ENCODE results near the gene RAD54L. TPM values are rescaled to one million over a fixed set of nuclear protein-coding genes. Genes with fewer than 3 reads are reported as not detected.

RAD54L gene
- total RNA-seq: 1 to 10 TPM; 1.1 to 2.8 (median 1.8) TPM
- 0.98 TPM for total RNA-seq (2013)
- 0.15 to 32.4 (median 0.59) reads per million in 29 experiments for total RNA-seq

GRCh38 chr1:46247436-46248121 lies at the start of gene RAD54L:
TSS of gene RAD54L (plus strand) at chr1:46247763. CDS start at chr1:46248406, 643 bp downstream.
- ATAC-seq (replicated peaks in 1 of 4): peak; percentile 95 to 97 (median 96)
- H3K9me3 Mint-ChIP-seq: no peaks in the 10 kb centered on the region

GRCh38 chr1:46197964-46198811 lies 49.4 kb upstream of the RAD54L start, which contains the start of gene POMGNT1:
TSS of gene POMGNT1 (minus strand) at chr1:46198434. CDS start at chr1:46197821, 613 bp downstream.
- peaks cover 22% of the 10 kb centered on the region for H3K36me3 Mint-ChIP-seq
- Histone ChIP-seq H3K4me3 (ENCODE audit: control insufficient read depth in 1 of 2, extremely low read depth in 1 of 2, low read length in 1 of 2) (peak within 1 kb of the TSS; percentile 80 to 89), H3K27me3 (replicated peaks in 1 of 2; ENCODE audit: control insufficient read depth in 2 of 2, extremely low read depth in 1 of 2, insufficient read depth in 2 of 2, low read length in 1 of 2) (peaks cover 0 to 4% of the 10 kb centered on the region in 2 experiments), H3K36me3 (ENCODE audit: control insufficient read depth in 2 of 2, extremely low read depth in 1 of 2, insufficient read depth in 1 of 2, low read length in 1 of 2) (peaks cover 15 to 27% of the 10 kb centered on the region in 2 donors), H3K9me3 (no peaks in the 10 kb centered on the region), H3K27ac (ENCODE audit: low read length) (peak within 1 kb of the TSS; percentile 59), H3K4me1 (ENCODE audit: control insufficient read depth in 1 of 2, extremely low read depth in 1 of 2, insufficient read depth in 2 of 2, low read length in 2 of 2) (peaks cover 15 to 36% of the 10 kb centered on the region in 2 experiments)
- CTCF ChIA-PET: interaction anchor here (0.5 to 0.6 kb wide), 2 partner anchors 25 to 39 kb away, joined by 3 to 4 read pairs; no protein-coding TSS in a partner anchor
- peaks cover 25 to 30% (median 26%) of the 10 kb centered on the region in 3 donors for H3K4me1 Mint-ChIP-seq
- peak within 1 kb of the TSS; percentile 70 to 86 for H3K27ac Mint-ChIP-seq
- H3K27me3 Mint-ChIP-seq: peaks cover 0 to 3% of the 10 kb centered on the region in 2 donors
- H3K4me3 Mint-ChIP-seq: peak within 1 kb of the TSS; percentile 75 to 84 (median 82)
- no peaks in the 10 kb centered on the region for H3K9me3 Mint-ChIP-seq
- DNase-seq (peak; percentile 34 to 87 (median 71)), ATAC-seq (replicated peaks in 1 of 4) (peak; percentile 95 to 97 (median 96))
- POLR2A ChIA-PET: interaction anchor here in 1 of 2 donors (0.5 to 0.6 kb wide), 2 partner anchors 49 to 77 kb away, joined by 6 to 13 read pairs; partner anchors contain the start of gene RAD54L
- under 1% methylated on average over 65 of the region's 67 CpGs for WGBS (ENCODE audit: insufficient coverage)

More at GRCh38 chr1:46247436-46248121, at the start of gene RAD54L:
- peak within 1 kb of the TSS; percentile 85 to 90 (median 88) for H3K4me3 Mint-ChIP-seq
- H3K27ac ChIP-seq (ENCODE audit: low read length): peak within 1 kb of the TSS; percentile 16
- WGBS (ENCODE audit: insufficient coverage): under 1% methylated on average over 21 of the region's 49 CpGs
- no peaks in the 10 kb centered on the region for H3K27me3 ChIP-seq (replicated peaks in 1 of 2; ENCODE audit: control insufficient read depth in 2 of 2, extremely low read depth in 1 of 2, insufficient read depth in 2 of 2, low read length in 1 of 2)
- CTCF ChIA-PET: interaction anchor here (0.5 to 2.0 kb wide), 15 partner anchors 24 to 1618 kb away, joined by 3 to 14 read pairs (median 3); partner anchors contain the start of genes LRRC41 (in 1 of the 2), NSUN4 (in 1 of the 2) and UQCRH (in 1 of the 2)
- H3K36me3 Mint-ChIP-seq: no peaks in the 10 kb centered on the region
- POLR2A ChIA-PET: interaction anchor here (0.6 to 1.6 kb wide), 11 partner anchors 13 to 1894 kb away, joined by 3 to 18 read pairs (median 3); partner anchors contain the start of genes LRRC41 (in 1 of the 2), TOE1 (in 1 of the 2) and UQCRH (in 1 of the 2)
- no peaks in the 10 kb centered on the region for H3K27me3 Mint-ChIP-seq
- H3K4me1 Mint-ChIP-seq: peaks cover 12 to 18% (median 17%) of the 10 kb centered on the region in 3 donors
- peak within 1 kb of the TSS; percentile 69 to 71 for H3K4me3 ChIP-seq (ENCODE audit: control insufficient read depth in 1 of 2, extremely low read depth in 1 of 2, low read length in 1 of 2)
- H3K36me3 ChIP-seq (ENCODE audit: control insufficient read depth in 2 of 2, extremely low read depth in 1 of 2, insufficient read depth in 1 of 2, low read length in 1 of 2): no peaks in the 10 kb centered on the region
- H3K9me3 ChIP-seq: no peaks in the 10 kb centered on the region
- peak; percentile 88 to 98 (median 93) for DNase-seq
- H3K4me1 ChIP-seq (ENCODE audit: control insufficient read depth in 1 of 2, extremely low read depth in 1 of 2, insufficient read depth in 2 of 2, low read length in 2 of 2): peaks cover 5 to 20% of the 10 kb centered on the region in 2 experiments
- H3K27ac Mint-ChIP-seq: peak within 1 kb of the TSS; percentile 49 to 73

DNA sequence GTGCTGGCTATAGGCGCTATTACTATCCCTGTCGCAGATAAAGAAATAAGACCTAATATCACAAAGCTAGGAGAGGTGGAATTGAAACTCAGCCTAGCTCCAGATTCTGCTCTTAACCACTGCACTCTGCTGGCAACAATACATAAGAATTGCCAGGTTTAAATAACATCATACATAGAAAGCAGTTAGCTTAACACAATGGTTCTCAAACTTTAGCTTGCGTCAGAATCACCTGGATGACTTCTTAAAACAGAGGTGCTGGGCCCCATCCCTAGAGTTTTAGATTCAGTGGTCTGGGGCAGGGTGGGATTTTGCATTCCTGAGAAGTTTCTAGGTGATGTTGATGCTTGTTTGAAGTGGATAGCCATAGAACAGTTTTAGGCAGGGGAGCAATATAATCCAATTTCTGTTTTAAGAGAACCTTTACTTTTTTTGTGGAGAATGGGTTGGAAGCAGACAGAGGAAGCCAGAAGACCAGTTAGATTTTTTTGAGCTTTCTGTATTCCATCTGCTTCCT lies 48.3 kb upstream of the RAD54L start:
- CTCF ChIA-PET: interaction anchor here in 1 of 2 donors (0.6 kb wide), 1 partner anchor 45 kb away, joined by 3 read pairs; no protein-coding TSS in a partner anchor
- peaks cover 0 to 3% of the 10 kb centered on the region in 2 donors for H3K27me3 Mint-ChIP-seq
- 100% methylated on average over 2 of the region's 3 CpGs for WGBS (ENCODE audit: insufficient coverage)
- Histone ChIP-seq H3K9me3 (no peaks in the 10 kb centered on the region), H3K4me1 (ENCODE audit: control insufficient read depth in 1 of 2, extremely low read depth in 1 of 2, insufficient read depth in 2 of 2, low read length in 2 of 2) (peaks cover 15 to 41% of the 10 kb centered on the region in 2 experiments), H3K36me3 (ENCODE audit: control insufficient read depth in 2 of 2, extremely low read depth in 1 of 2, insufficient read depth in 1 of 2, low read length in 1 of 2) (peaks cover 5 to 16% of the 10 kb centered on the region in 2 donors), H3K27ac (ENCODE audit: low read length) (no peak overlapping the region), H3K4me3 (ENCODE audit: control insufficient read depth in 1 of 2, extremely low read depth in 1 of 2, low read length in 1 of 2) (no peak overlapping the region), H3K27me3 (replicated peaks in 1 of 2; ENCODE audit: control insufficient read depth in 2 of 2, extremely low read depth in 1 of 2, insufficient read depth in 2 of 2, low read length in 1 of 2) (peaks cover 0 to 9% of the 10 kb centered on the region in 2 experiments)
- H3K9me3 Mint-ChIP-seq: no peaks in the 10 kb centered on the region
- POLR2A ChIA-PET: interaction anchor here in 1 of 2 donors (0.6 kb wide), 1 partner anchor 150 kb away, joined by 11 read pairs; no protein-coding TSS in a partner anchor
- no peak for ATAC-seq (replicated peaks in 1 of 4)
- peaks cover 35 to 40% (median 36%) of the 10 kb centered on the region in 3 donors for H3K4me1 Mint-ChIP-seq
- peak overlapping the region; percentile 62 to 82 (median 75) for H3K4me3 Mint-ChIP-seq
- H3K36me3 Mint-ChIP-seq: peaks cover 16% of the 10 kb centered on the region
- DNase-seq: no peak
- H3K27ac Mint-ChIP-seq: no peak overlapping the region

DNA sequence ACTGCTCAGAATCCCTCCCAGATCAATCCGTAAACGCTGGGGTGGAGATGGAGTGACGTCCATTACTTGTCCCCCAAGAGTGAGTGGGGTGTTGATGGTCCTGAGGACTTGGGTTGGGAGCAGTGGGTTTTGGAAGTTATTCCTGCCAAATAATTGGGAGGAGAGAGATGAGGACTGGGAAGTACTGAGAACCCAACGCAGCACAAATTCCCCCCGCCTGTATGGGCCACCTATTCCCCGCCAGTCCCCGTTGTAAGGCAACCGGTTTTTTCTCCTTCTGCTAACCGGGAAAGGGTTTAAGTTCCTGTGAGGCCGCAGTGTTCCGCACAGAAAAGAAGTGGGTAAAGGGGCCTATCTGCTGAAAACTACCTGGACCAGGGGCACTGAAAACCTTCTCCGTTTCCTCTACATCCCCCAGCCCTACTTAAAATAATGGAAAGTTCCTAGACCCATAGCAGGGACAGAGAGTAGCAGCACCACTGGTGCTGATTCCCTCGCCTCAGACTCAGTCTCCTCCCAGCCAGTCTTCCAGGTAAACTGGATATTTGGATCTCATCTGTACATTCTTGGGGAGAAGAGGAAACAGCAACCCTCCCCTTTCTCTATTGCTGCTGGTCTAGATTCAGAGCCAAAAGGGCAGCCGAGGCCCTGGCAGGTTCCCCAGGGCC lies 43.7 kb upstream of the RAD54L start:
- no peaks in the 10 kb centered on the region for H3K9me3 Mint-ChIP-seq
- no peak for ATAC-seq (replicated peaks in 1 of 4)
- H3K27me3 Mint-ChIP-seq: peaks cover 0 to 3% of the 10 kb centered on the region in 2 donors
- H3K9me3 ChIP-seq: no peaks in the 10 kb centered on the region
- H3K36me3 ChIP-seq (ENCODE audit: control insufficient read depth in 2 of 2, extremely low read depth in 1 of 2, insufficient read depth in 1 of 2, low read length in 1 of 2): no peaks in the 10 kb centered on the region
- H3K4me1 Mint-ChIP-seq: peaks cover 19 to 23% (median 22%) of the 10 kb centered on the region in 3 donors
- peak overlapping the region; percentile 18 to 31 for H3K27ac Mint-ChIP-seq
- no peaks in the 10 kb centered on the region for H3K36me3 Mint-ChIP-seq
- ChIA-PET CTCF (interaction anchor here in 1 of 2 donors (1.5 kb wide), 1 partner anchor 20 kb away, joined by 3 read pairs; no protein-coding TSS in a partner anchor), POLR2A (no interaction called here)
- DNase-seq: no peak
- no peak overlapping the region for H3K27ac ChIP-seq (ENCODE audit: low read length)
- H3K4me1 ChIP-seq (ENCODE audit: control insufficient read depth in 1 of 2, extremely low read depth in 1 of 2, insufficient read depth in 2 of 2, low read length in 2 of 2): peaks cover 4 to 15% of the 10 kb centered on the region in 2 experiments
- 100% methylated on average over 1 of the region's 14 CpGs for WGBS (ENCODE audit: insufficient coverage)
- peak overlapping the region in 1 of 2 donors; percentile 46 for H3K4me3 ChIP-seq (ENCODE audit: control insufficient read depth in 1 of 2, extremely low read depth in 1 of 2, low read length in 1 of 2)
- H3K4me3 Mint-ChIP-seq: peak overlapping the region; percentile 76 to 78 (median 77)
- peaks cover 0 to 9% of the 10 kb centered on the region in 2 experiments for H3K27me3 ChIP-seq (replicated peaks in 1 of 2; ENCODE audit: control insufficient read depth in 2 of 2, extremely low read depth in 1 of 2, insufficient read depth in 2 of 2, low read length in 1 of 2)

DNA sequence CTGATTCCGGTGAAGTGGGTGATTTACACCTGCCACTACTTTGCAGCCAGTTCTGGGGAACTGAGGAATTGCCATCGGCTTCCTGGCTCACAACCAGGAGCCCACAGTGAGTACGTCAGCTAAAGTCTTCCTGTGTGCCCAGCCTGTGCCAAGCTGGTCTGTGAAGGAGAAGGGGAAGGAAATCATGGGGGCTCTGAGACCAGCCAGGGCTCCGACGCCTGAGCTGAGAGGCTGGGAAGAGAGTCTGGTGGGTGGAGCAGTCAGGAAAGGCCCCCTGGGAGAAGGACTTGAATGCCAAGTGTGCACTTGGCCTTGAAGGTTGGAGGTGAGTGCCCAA lies 43.2 kb upstream of the RAD54L start:
- 83% methylated on average over 4 of the region's 5 CpGs for WGBS (ENCODE audit: insufficient coverage)
- H3K4me3 ChIP-seq (ENCODE audit: control insufficient read depth in 1 of 2, extremely low read depth in 1 of 2, low read length in 1 of 2): no peak overlapping the region
- Mint-ChIP-seq H3K4me1 (peaks cover 15 to 22% (median 20%) of the 10 kb centered on the region in 3 donors), H3K36me3 (no peaks in the 10 kb centered on the region), H3K9me3 (no peaks in the 10 kb centered on the region), H3K27me3 (peaks cover 0 to 3% of the 10 kb centered on the region in 2 donors), H3K27ac (peak overlapping the region in 1 of 2 donors; percentile 18), H3K4me3 (peak overlapping the region; percentile 2 to 78 (median 76))
- DNase-seq (no peak), ATAC-seq (replicated peaks in 1 of 4) (no peak)
- H3K27ac ChIP-seq (ENCODE audit: low read length): no peak overlapping the region
- H3K36me3 ChIP-seq (ENCODE audit: control insufficient read depth in 2 of 2, extremely low read depth in 1 of 2, insufficient read depth in 1 of 2, low read length in 1 of 2): no peaks in the 10 kb centered on the region
- CTCF ChIA-PET: no interaction called here
- no peaks in the 10 kb centered on the region for H3K9me3 ChIP-seq
- peaks cover 1 to 11% of the 10 kb centered on the region in 2 experiments for H3K4me1 ChIP-seq (ENCODE audit: control insufficient read depth in 1 of 2, extremely low read depth in 1 of 2, insufficient read depth in 2 of 2, low read length in 2 of 2)
- POLR2A ChIA-PET: no interaction called here
- peaks cover 0 to 9% of the 10 kb centered on the region in 2 experiments for H3K27me3 ChIP-seq (replicated peaks in 1 of 2; ENCODE audit: control insufficient read depth in 2 of 2, extremely low read depth in 1 of 2, insufficient read depth in 2 of 2, low read length in 1 of 2)
